Measurements from ENCODE around the gene NFKBIZ.

DNA sequence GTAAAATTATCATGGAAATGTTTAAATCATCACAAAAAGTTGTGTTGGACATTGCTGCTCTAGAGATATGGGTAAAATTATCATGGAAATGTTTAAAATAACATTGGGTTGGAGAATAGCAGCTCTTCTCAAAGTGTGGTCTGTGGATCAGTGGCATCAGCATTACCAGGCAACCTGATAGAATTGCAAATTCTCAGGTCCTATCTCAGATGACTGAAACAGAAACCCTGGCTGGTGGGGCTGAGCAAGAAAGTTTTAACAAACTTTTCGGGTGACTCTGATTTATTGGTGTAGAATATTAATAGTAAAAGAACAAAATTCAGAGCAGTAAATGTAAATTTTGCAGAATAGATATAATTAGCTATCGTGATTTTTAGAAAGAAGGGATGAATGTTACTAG lies 41.4 kb upstream of the NFKBIZ start:
- TF ChIP-seq ZNF274 (IDR thresholded peaks at IDR 0.05; ENCODE audit: low read depth, low read length): no peak
- TF ChIP-seq YY1 (IDR thresholded peaks at IDR 0.05; ENCODE audit: insufficient read depth, insufficient read length): no peak
- no peak for TF ChIP-seq SUZ12 (IDR thresholded peaks at IDR 0.05; ENCODE audit: extremely low read depth, insufficient read depth, insufficient read length)

All from NT2/D1 (cell line).